Small intestine (tissue), 16 donors: ENCODE measurements around the gene MRPL55. TPM values are rescaled to one million over a fixed set of nuclear protein-coding genes. Genes with fewer than 3 reads are reported as not detected.

Experiments used
- DNase-seq, 2 donors: peaks; one replicate each; pipeline versions ENCODE4 v3.0.0 to v3.0.0-alpha.2; 2013
- FAIRE-seq: peaks from 2 replicates; lab custom pipeline; 2012; peaks lifted over from hg19 to GRCh38; lab: Jason Lieb, UNC
- H3K27ac ChIP-seq, 3 donors: one replicate each; pipeline ENCODE4 v1.5.1; 2013; ENCODE audit warnings: low read length in 2 of 3, mild to moderate bottlenecking in 2 of 3, control low read depth in 1 of 3, inconsistent platforms in 1 of 3, low read depth in 1 of 3, moderate library complexity in 1 of 3
- H3K27me3 ChIP-seq, 3 donors: one replicate each; pipeline ENCODE4 v1.6.1; 2013; ENCODE audit warnings: low read length in 3 of 3, inconsistent platforms in 1 of 3; ENCODE audit not compliant: control insufficient read depth in 3 of 3, insufficient read depth in 3 of 3
- H3K36me3 ChIP-seq, 3 donors: one replicate each; pipeline ENCODE4 v1.6.1; 2013; ENCODE audit warnings: low read length in 3 of 3, inconsistent platforms in 1 of 3, low read depth in 1 of 3, mild to moderate bottlenecking in 1 of 3, moderate library complexity in 1 of 3; ENCODE audit not compliant: control insufficient read depth in 3 of 3, insufficient read depth in 2 of 3
- H3K4me1 ChIP-seq, 3 donors: one replicate each; pipeline ENCODE4 v1.6.1; 2013; ENCODE audit warnings: low read length in 2 of 3, inconsistent platforms in 1 of 3, low read depth in 1 of 3, mild to moderate bottlenecking in 1 of 3, moderate library complexity in 1 of 3; ENCODE audit not compliant: control insufficient read depth in 3 of 3, insufficient read depth in 2 of 3
- H3K4me3 ChIP-seq, 3 donors: one replicate each; pipeline ENCODE4 v1.5.1; 2013; ENCODE audit warnings: low read length in 3 of 3, control low read depth in 1 of 3, inconsistent platforms in 1 of 3, low read depth in 1 of 3, mild to moderate bottlenecking in 1 of 3, moderate library complexity in 1 of 3
- H3K9me3 ChIP-seq, 2 donors: one replicate each; pipeline ENCODE4 v1.6.1; 2013; ENCODE audit warnings: low read depth in 1 of 2, low read length in 1 of 2; ENCODE audit not compliant: control insufficient read depth in 2 of 2, insufficient read depth in 1 of 2
- WGBS, 3 donors: extraction: QIAGEN DNeasy Blood & Tissue Kit; methylation state at CpG; one replicate each; pipeline ENCODE4 v1.1.7; 2013; 5-methylcytosine and 5-hydroxymethylcytosine counted together
- long read RNA-seq, 10 donors: transcript quantifications; one replicate each; lab custom pipeline, GENCODE V29; 2026
- polyA plus RNA-seq, 4 donors: library from polyadenylated mRNA; stranded (reverse) in 3 of 4; unstranded in 1 of 4; fragments of 200-250 nt in 3 of 4; fragments of 120-200 nt in 1 of 4; gene quantifications; one replicate each; pipeline versions ENCODE4 v1.2.1 to v1.2.3, GENCODE V29; 2013
- donor health status: healthy with polysubstance abuse.
- donor health status: control.
- donor health status: control.
- donor health status: Bipolar disorder and iron deficiency.
- donor health status: healthy.

MRPL55 gene
- 100 to 1,000 TPM in 2 of 4 donors, 10 to 100 TPM in 2; 56.8 to 148 (median 96.5) TPM for polyA plus RNA-seq
- long read RNA-seq, donor 1: 0 reads
- long read RNA-seq, donor 2, partial matches to known transcripts: 0 of 14 reads
- long read RNA-seq, donor 2, other reads (novel, unspliced or antisense): 0 of 14 reads
- long read RNA-seq, donor 3, transcript MRPL55-225 (2 exons, 848 nt): minor isoform, 10 of 33 reads
- long read RNA-seq, donor 3, transcript MRPL55-203 (5 exons, 744 nt): major isoform, 12 of 33 reads
- long read RNA-seq, donor 3, partial matches to known transcripts: 0 of 33 reads
- long read RNA-seq, donor 3, other reads (novel, unspliced or antisense): 0 of 33 reads
- long read RNA-seq, donor 4, partial matches to known transcripts: 0 of 3 reads
- long read RNA-seq, donor 4, other reads (novel, unspliced or antisense): 0 of 3 reads
- long read RNA-seq, donor 5, partial matches to known transcripts: 0 of 9 reads
- long read RNA-seq, donor 5, other reads (novel, unspliced or antisense): 0 of 9 reads
- long read RNA-seq, donor 6, transcript MRPL55-203 (5 exons, 744 nt): major isoform, 11 of 26 reads
- long read RNA-seq, donor 6, partial matches to known transcripts: 0 of 26 reads
- long read RNA-seq, donor 6, other reads (novel, unspliced or antisense): 0 of 26 reads
- long read RNA-seq, donor 7: 0 reads
- long read RNA-seq, donor 8, partial matches to known transcripts: 0 of 3 reads
- long read RNA-seq, donor 8, other reads (novel, unspliced or antisense): 0 of 3 reads
- long read RNA-seq, donor 9, partial matches to known transcripts: 0 of 10 reads
- long read RNA-seq, donor 9, other reads (novel, unspliced or antisense): 0 of 10 reads
- long read RNA-seq, donor 10, transcript MRPL55-225 (2 exons, 848 nt): minor isoform, 6 of 26 reads
- long read RNA-seq, donor 10, transcript MRPL55-203 (5 exons, 744 nt): major isoform, 9 of 26 reads
- long read RNA-seq, donor 10, partial matches to known transcripts: 0 of 26 reads
- long read RNA-seq, donor 10, other reads (novel, unspliced or antisense): 0 of 26 reads

GRCh38 chr1:228109073-228109961 is at the start of gene MRPL55:
TSS of gene MRPL55 (minus strand) at chr1:228109299. CDS start at chr1:228108260, 1,039 bp downstream.
- Histone ChIP-seq H3K4me1 (peaks cover 5 to 30% (median 8%) of the 10 kb centered on the region in 3 donors), H3K27me3 (no peaks in the 10 kb centered on the region), H3K27ac (peak within 1 kb of the TSS; percentile 89 to 99 (median 94)), H3K36me3 (peaks cover 0 to 33% (median 0%) of the 10 kb centered on the region in 3 donors), H3K4me3 (peak within 1 kb of the TSS; percentile 77 to 99 (median 84)), H3K9me3 (no peaks in the 10 kb centered on the region)
- 0 to 1% (median 0%) methylated on average over 61 to 66 of the region's 66 CpGs for WGBS, 3 donors
- FAIRE-seq (no peak), DNase-seq (peak; percentile 98 to 100)

GRCh38 chr1:228158151-228159007 is 49.3 kb upstream of the MRPL55 start:
- peaks cover 0 to 30% (median 1%) of the 10 kb centered on the region in 3 donors for H3K4me1 ChIP-seq
- H3K9me3 ChIP-seq: no peaks in the 10 kb centered on the region
- no peak overlapping the region for H3K27ac ChIP-seq
- FAIRE-seq (no peak), DNase-seq (peak in 1 of 2 donors; percentile 48)
- peaks cover 0 to 26% (median 4%) of the 10 kb centered on the region in 3 donors for H3K27me3 ChIP-seq
- H3K4me3 ChIP-seq: no peak overlapping the region
- 33 to 45% (median 41%) methylated on average over 53 to 98 of the region's 98 CpGs for WGBS, 3 donors
- peaks cover 0 to 4% (median 0%) of the 10 kb centered on the region in 3 donors for H3K36me3 ChIP-seq

- Histone ChIP-seq H3K9me3 (no peaks in the 10 kb centered on the region), H3K27me3 (peaks cover 0 to 26% (median 4%) of the 10 kb centered on the region in 3 donors), H3K27ac (no peak overlapping the region), H3K36me3 (peaks cover 0 to 8% (median 0%) of the 10 kb centered on the region in 3 donors), H3K4me1 (peaks cover 0 to 24% (median 0%) of the 10 kb centered on the region in 3 donors), H3K4me3 (no peak overlapping the region)
- 51 to 64% (median 58%) methylated on average over 41 to 43 of the region's 43 CpGs for WGBS, 3 donors
- DNase-seq: no peak
- FAIRE-seq: no peak
These were observed 48.6 kb upstream of the MRPL55 start for GRCh38 chr1:228157729-228158126.

- no peak for FAIRE-seq
These were observed 48.0 kb upstream of the MRPL55 start for GRCh38 chr1:228156941-228157728.

GRCh38 chr1:228156515-228156881 is 47.4 kb upstream of the MRPL55 start:
- DNase-seq: no peak
- H3K4me1 ChIP-seq: peaks cover 0 to 24% (median 0%) of the 10 kb centered on the region in 3 donors
- H3K27me3 ChIP-seq: peaks cover 0 to 26% (median 4%) of the 10 kb centered on the region in 3 donors
- 62 to 73% (median 62%) methylated on average over 9 of the region's 9 CpGs for WGBS, 3 donors
- H3K36me3 ChIP-seq: peaks cover 0 to 21% (median 0%) of the 10 kb centered on the region in 3 donors
- no peaks in the 10 kb centered on the region for H3K9me3 ChIP-seq
- H3K4me3 ChIP-seq: no peak overlapping the region
- H3K27ac ChIP-seq: no peak overlapping the region
- no peak for FAIRE-seq

More at GRCh38 chr1:228156941-228157728, 48.0 kb upstream of the MRPL55 start:
- WGBS, 3 donors: 66 to 83% (median 67%) methylated on average over 20 to 24 of the region's 24 CpGs
- H3K9me3 ChIP-seq: no peaks in the 10 kb centered on the region
- H3K4me1 ChIP-seq: peaks cover 0 to 24% (median 0%) of the 10 kb centered on the region in 3 donors
- H3K27me3 ChIP-seq: peaks cover 0 to 26% (median 4%) of the 10 kb centered on the region in 3 donors
- no peak overlapping the region for H3K4me3 ChIP-seq
- no peak overlapping the region for H3K27ac ChIP-seq
- DNase-seq: no peak
- peaks cover 0 to 14% (median 0%) of the 10 kb centered on the region in 3 donors for H3K36me3 ChIP-seq

- 86 to 90% (median 86%) methylated on average over 16 of the region's 16 CpGs for whole genome bisulfite sequencing, 3 donors
- Histone ChIP-seq H3K27me3 (peaks cover 0 to 26% (median 4%) of the 10 kb centered on the region in 3 donors), H3K9me3 (no peaks in the 10 kb centered on the region), H3K27ac (no peak overlapping the region), H3K4me3 (no peak overlapping the region), H3K36me3 (peaks cover 0 to 27% (median 0%) of the 10 kb centered on the region in 3 donors), H3K4me1 (peaks cover 0 to 24% (median 0%) of the 10 kb centered on the region in 3 donors)
- FAIRE-seq: no peak
- no peak for DNase-seq
These were observed 46.8 kb upstream of the MRPL55 start for GRCh38 chr1:228155596-228156514.
